DOHH2 (cell line): ENCODE measurements around the gene DNAI1.

Experiments
- CTCF ChIP-seq: fragments of 200-600 bp; sonication (generic); IDR thresholded peaks from one replicate; pipeline ENCODE4 v1.5.1; 2014; ENCODE audit warnings: antibody characterized with exemption, mild to moderate bottlenecking, low read depth, low read length; ENCODE audit not compliant: poor library complexity, severe bottlenecking
- EZH2phosphoT487 ChIP-seq: fragments of 200-600 bp; sonication (generic); IDR thresholded peaks from 2 replicates; pipeline ENCODE4 v1.6.1; 2017; ENCODE audit warnings: borderline replicate concordance, mild to moderate bottlenecking, antibody characterized with exemption, low read length, moderate library complexity, mixed read lengths

GRCh38 chr9:34518110-34518616, 59.6 kb downstream of the DNAI1 start:
- TF ChIP-seq CTCF (no peak), EZH2phosphoT487 (no peak)
